CD8-positive, alpha-beta memory T cell (primary cell): ENCODE measurements around the gene CDR2. TPM values are rescaled to one million over a fixed set of nuclear protein-coding genes. Genes with fewer than 3 reads are reported as not detected.

Experiments used
- CTCF ChIA-PET: fragments of 350-600 bp; sonication (Branson Sonifier 250); formaldehyde crosslinking; loops from one replicate; lab custom pipeline; 2021; ENCODE audit warnings: antibody characterized with exemption; lab: Charles Lee
- POLR2A ChIA-PET: fragments of 350-600 bp; sonication (Branson Sonifier 250); formaldehyde crosslinking; loops from one replicate; lab custom pipeline; 2021; ENCODE audit warnings: antibody characterized with exemption; lab: Charles Lee
- DNase-seq, 5 donors: peaks; one replicate each; pipeline versions ENCODE4 v3.0.0 to v3.0.0-alpha.2; 2020 to 2022; ENCODE audit warnings: mixed read lengths in 1 of 5
- H3K27ac ChIP-seq: one replicate; pipeline ENCODE4 v1.7.0; 2013; ENCODE audit warnings: low read depth, mild to moderate bottlenecking, low read length, moderate library complexity
- H3K27me3 ChIP-seq: 2 replicates; pipeline ENCODE4 v1.7.0; 2013; ENCODE audit warnings: low read length, mild to moderate bottlenecking; ENCODE audit not compliant: insufficient read depth, poor library complexity, severe bottlenecking
- H3K36me3 ChIP-seq: 2 replicates; pipeline ENCODE4 v1.7.0; 2013; ENCODE audit warnings: mild to moderate bottlenecking, low read length, moderate library complexity; ENCODE audit not compliant: insufficient read depth
- H3K4me1 ChIP-seq: 2 replicates; pipeline ENCODE4 v1.7.0; 2013; ENCODE audit warnings: mild to moderate bottlenecking, low read length, moderate library complexity; ENCODE audit not compliant: insufficient read depth
- H3K4me3 ChIP-seq: 2 replicates; pipeline ENCODE4 v1.7.0; 2013; ENCODE audit warnings: mild to moderate bottlenecking, low read length
- H3K9me3 ChIP-seq: 2 replicates; pipeline ENCODE4 v1.7.0; 2013; ENCODE audit warnings: mild to moderate bottlenecking, low read length
- H3K27ac Mint-ChIP-seq, 8 donors: one replicate each; pipeline ENCODE4 v1.8.0; 2020 to 2021; ENCODE audit warnings: mixed read lengths in 8 of 8, mild to moderate bottlenecking in 6 of 8, inconsistent platforms in 3 of 8, moderate library complexity in 3 of 8
- H3K27me3 Mint-ChIP-seq, 2 donors: one replicate each; pipeline ENCODE4 v1.8.0; 2020 to 2021; ENCODE audit warnings: mixed read lengths in 2 of 2, mild to moderate bottlenecking in 1 of 2, moderate library complexity in 1 of 2
- H3K36me3 Mint-ChIP-seq, 3 donors: one replicate each; pipeline ENCODE4 v1.8.0; 2020 to 2021; ENCODE audit warnings: mixed read lengths in 3 of 3, inconsistent platforms in 1 of 3, mild to moderate bottlenecking in 1 of 3
- H3K4me1 Mint-ChIP-seq, 3 donors: one replicate each; pipeline ENCODE4 v1.8.0; 2020 to 2021; ENCODE audit warnings: mixed read lengths in 3 of 3, inconsistent platforms in 1 of 3, mild to moderate bottlenecking in 1 of 3
- H3K4me3 Mint-ChIP-seq, 7 donors: one replicate each; pipeline ENCODE4 v1.8.0; 2020 to 2021; ENCODE audit warnings: mixed read lengths in 7 of 7, mild to moderate bottlenecking in 6 of 7, moderate library complexity in 4 of 7, inconsistent platforms in 2 of 7
- H3K9me3 Mint-ChIP-seq, 5 donors: one replicate each; pipeline ENCODE4 v1.8.0; 2020 to 2022; ENCODE audit warnings: mixed read lengths in 5 of 5, mild to moderate bottlenecking in 3 of 5, moderate library complexity in 2 of 5, inconsistent platforms in 1 of 5
- polyA plus RNA-seq: library from polyadenylated mRNA; unstranded; fragments of 300-500 nt; fragmentation: Illumina TruSeq; gene quantifications from one replicate; pipeline ENCODE4 v1.2.3, GENCODE V29; 2021
- total RNA-seq, 2 experiments: library from RNA; stranded (reverse); gene quantifications; one replicate each; pipeline ENCODE4 v1.2.3, GENCODE V29; 2021

CDR2 gene
- total and polyA plus RNA-seq, 3 experiments from 2014 or later: 38.9 to 79.1 (median 41.2) TPM

DNA sequence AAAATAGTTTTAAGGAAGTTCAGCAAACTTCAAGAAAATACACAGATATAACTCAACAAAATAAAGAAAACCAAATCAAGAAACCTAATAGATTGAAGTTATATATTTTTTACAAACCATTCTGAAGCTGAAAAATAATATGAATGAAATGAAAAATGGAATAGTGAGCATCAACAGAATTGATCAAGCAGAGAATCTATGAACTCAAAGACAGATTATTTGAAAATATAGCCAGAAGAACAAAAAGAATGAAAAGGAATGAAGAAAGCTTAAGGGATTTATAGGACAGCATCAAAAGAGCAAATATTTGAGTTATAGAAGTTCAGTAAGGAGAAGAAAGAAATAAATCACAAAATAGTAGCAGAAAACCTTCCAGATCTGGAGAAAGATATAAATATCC lies 37.8 kb downstream of the CDR2 start:
- Mint-ChIP-seq H3K4me1 (peaks cover 3 to 20% (median 7%) of the 10 kb centered on the region in 3 donors), H3K9me3 (peaks cover 15 to 32% (median 21%) of the 10 kb centered on the region in 5 donors), H3K4me3 (no peak overlapping the region), H3K27me3 (no peaks in the 10 kb centered on the region), H3K27ac (peak overlapping the region in 1 of 8 donors; percentile 53), H3K36me3 (peaks cover 46 to 77% (median 75%) of the 10 kb centered on the region in 3 donors)
- ChIA-PET CTCF (no interaction called here), POLR2A (interaction anchor here (0.5 kb wide), 1 partner anchor 9 kb away, joined by 3 read pairs; no protein-coding TSS in a partner anchor)
- peaks cover 12% of the 10 kb centered on the region for H3K9me3 ChIP-seq
- H3K4me1 ChIP-seq: no peaks in the 10 kb centered on the region
- H3K4me3 ChIP-seq: no peak overlapping the region
- H3K27me3 ChIP-seq: no peaks in the 10 kb centered on the region
- peaks cover 38% of the 10 kb centered on the region for H3K36me3 ChIP-seq
- no peak overlapping the region for H3K27ac ChIP-seq
- DNase-seq: no peak

DNA sequence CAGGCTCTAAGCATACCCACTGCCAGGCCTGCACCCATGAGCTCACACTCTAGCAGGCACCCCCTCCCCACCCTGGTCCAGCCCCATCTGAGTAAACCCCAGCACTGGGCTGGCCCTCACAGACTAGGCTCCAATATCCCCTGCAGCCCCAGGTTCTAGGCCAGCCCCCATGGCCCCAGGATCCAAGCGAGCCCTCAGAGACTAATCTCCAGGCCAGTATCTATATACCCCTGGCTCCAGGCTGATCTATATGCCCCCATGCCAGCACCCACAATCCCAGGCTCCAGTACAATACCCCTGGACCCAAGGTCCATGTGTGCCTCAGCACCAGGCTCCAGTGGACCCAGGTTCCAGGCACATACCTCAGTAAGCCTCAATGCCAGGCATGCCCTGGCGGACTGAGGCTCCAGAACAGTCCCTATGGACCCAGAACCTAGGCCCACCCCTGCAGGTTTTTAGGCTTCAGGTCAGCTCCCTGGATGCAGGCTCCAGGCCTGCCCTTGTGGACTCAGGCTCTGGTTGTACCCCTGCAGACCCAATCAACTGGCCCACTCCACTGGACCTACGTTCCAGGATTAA lies 38.7 kb downstream of the CDR2 start:
- Mint-ChIP-seq H3K27ac (peak overlapping the region in 1 of 8 donors; percentile 36), H3K4me1 (peaks cover 3 to 20% (median 7%) of the 10 kb centered on the region in 3 donors), H3K9me3 (peaks cover 15 to 28% (median 16%) of the 10 kb centered on the region in 5 donors), H3K36me3 (peaks cover 48 to 79% (median 71%) of the 10 kb centered on the region in 3 donors), H3K4me3 (no peak overlapping the region), H3K27me3 (no peaks in the 10 kb centered on the region)
- CTCF ChIA-PET: no interaction called here
- POLR2A ChIA-PET: no interaction called here
- no peak for DNase-seq
- Histone ChIP-seq H3K36me3 (peaks cover 38% of the 10 kb centered on the region), H3K4me1 (no peaks in the 10 kb centered on the region), H3K9me3 (peaks cover 12% of the 10 kb centered on the region), H3K27me3 (no peaks in the 10 kb centered on the region), H3K4me3 (no peak overlapping the region), H3K27ac (no peak overlapping the region)

GRCh38 chr16:22333457-22333994 lies 40.9 kb downstream of the CDR2 start:
- Histone ChIP-seq H3K27me3 (no peaks in the 10 kb centered on the region), H3K27ac (no peak overlapping the region), H3K36me3 (peaks cover 46% of the 10 kb centered on the region), H3K9me3 (peaks cover 12% of the 10 kb centered on the region), H3K4me1 (no peaks in the 10 kb centered on the region), H3K4me3 (no peak overlapping the region)
- Mint-ChIP-seq H3K4me1 (peaks cover 7 to 18% (median 18%) of the 10 kb centered on the region in 3 donors), H3K36me3 (peaks cover 50 to 91% (median 54%) of the 10 kb centered on the region in 3 donors), H3K27me3 (no peaks in the 10 kb centered on the region), H3K9me3 (peaks cover 11 to 21% (median 15%) of the 10 kb centered on the region in 5 donors), H3K27ac (peak overlapping the region in 2 of 8 donors; percentile 16 to 30), H3K4me3 (no peak overlapping the region)
- ChIA-PET POLR2A (no interaction called here), CTCF (no interaction called here)
- DNase-seq: no peak

- no peaks in the 10 kb centered on the region for H3K4me1 ChIP-seq
- no peak for DNase-seq
- peaks cover 53% of the 10 kb centered on the region for H3K36me3 ChIP-seq
- no peak overlapping the region for H3K27ac ChIP-seq
- peak overlapping the region in 7 of 8 donors; percentile 1 to 83 (median 39) for H3K27ac Mint-ChIP-seq
- no peak overlapping the region for H3K4me3 Mint-ChIP-seq
- H3K9me3 Mint-ChIP-seq: peaks cover 0 to under 1% (median 0%) of the 10 kb centered on the region in 5 donors
- peaks cover 30 to 93% (median 31%) of the 10 kb centered on the region in 3 donors for H3K36me3 Mint-ChIP-seq
- peaks cover 7 to 25% (median 8%) of the 10 kb centered on the region in 3 donors for H3K4me1 Mint-ChIP-seq
- H3K27me3 ChIP-seq: no peaks in the 10 kb centered on the region
- H3K9me3 ChIP-seq: no peaks in the 10 kb centered on the region
- POLR2A ChIA-PET: no interaction called here
- H3K27me3 Mint-ChIP-seq: no peaks in the 10 kb centered on the region
- CTCF ChIA-PET: interaction anchor here (0.6 to 1.7 kb wide), 3 partner anchors 10 to 54 kb away, joined by 3 to 6 read pairs (median 3); no protein-coding TSS in a partner anchor
- H3K4me3 ChIP-seq: no peak overlapping the region
These were observed 44.1 kb downstream of the CDR2 start for GRCh38 chr16:22330326-22330725.

DNA sequence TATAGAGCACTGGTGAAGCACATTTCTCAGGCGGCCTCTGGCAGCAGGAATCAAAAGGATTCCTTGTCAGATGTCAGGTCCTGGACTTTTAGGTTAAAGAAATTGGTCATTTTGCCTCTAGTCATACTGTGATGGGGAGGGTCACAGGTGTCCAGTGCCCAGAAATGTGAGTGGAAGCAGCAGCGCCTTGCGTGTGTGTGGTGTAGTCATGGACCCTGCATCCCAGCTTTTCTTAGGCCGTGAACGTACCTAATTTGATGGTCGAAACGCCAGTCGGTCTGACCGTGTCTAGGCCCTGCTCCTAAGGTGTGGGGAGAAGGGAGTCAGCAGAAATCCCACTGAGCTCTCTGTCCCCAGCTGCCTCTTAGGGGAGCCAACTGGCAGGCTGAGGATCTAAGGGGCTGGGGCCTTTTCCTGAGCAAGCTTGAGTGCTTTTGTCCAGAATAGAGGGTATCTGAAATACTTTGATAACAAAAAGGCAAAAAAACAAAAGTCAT lies 45.2 kb downstream of the CDR2 start:
- Mint-ChIP-seq H3K4me3 (no peak overlapping the region), H3K36me3 (peaks cover 21 to 93% (median 22%) of the 10 kb centered on the region in 3 donors), H3K4me1 (peaks cover 4 to 25% (median 5%) of the 10 kb centered on the region in 3 donors), H3K27me3 (no peaks in the 10 kb centered on the region), H3K27ac (peak overlapping the region in 4 of 8 donors; percentile 12 to 83 (median 26)), H3K9me3 (no peaks in the 10 kb centered on the region)
- Histone ChIP-seq H3K4me3 (no peak overlapping the region), H3K4me1 (no peaks in the 10 kb centered on the region), H3K27ac (no peak overlapping the region), H3K9me3 (no peaks in the 10 kb centered on the region), H3K27me3 (no peaks in the 10 kb centered on the region), H3K36me3 (peaks cover 51% of the 10 kb centered on the region)
- CTCF ChIA-PET: interaction anchor here (1.5 to 1.7 kb wide), 2 partner anchors 9 to 28 kb away, joined by 3 to 6 read pairs; no protein-coding TSS in a partner anchor
- POLR2A ChIA-PET: no interaction called here
- no peak for DNase-seq

GRCh38 chr16:22328081-22328725 lies 46.2 kb downstream of the CDR2 start:
- Mint-ChIP-seq H3K36me3 (peaks cover 11 to 93% (median 14%) of the 10 kb centered on the region in 3 donors), H3K4me1 (peaks cover 0 to 21% (median 2%) of the 10 kb centered on the region in 3 donors), H3K9me3 (no peaks in the 10 kb centered on the region), H3K4me3 (no peak overlapping the region), H3K27me3 (no peaks in the 10 kb centered on the region), H3K27ac (peak overlapping the region in 4 of 8 donors; percentile 11 to 74 (median 52))
- POLR2A ChIA-PET: no interaction called here
- CTCF ChIA-PET: no interaction called here
- H3K9me3 ChIP-seq: no peaks in the 10 kb centered on the region
- DNase-seq: no peak
- H3K36me3 ChIP-seq: peaks cover 52% of the 10 kb centered on the region
- no peaks in the 10 kb centered on the region for H3K4me1 ChIP-seq
- no peak overlapping the region for H3K27ac ChIP-seq
- H3K27me3 ChIP-seq: no peaks in the 10 kb centered on the region
- H3K4me3 ChIP-seq: no peak overlapping the region

DNA sequence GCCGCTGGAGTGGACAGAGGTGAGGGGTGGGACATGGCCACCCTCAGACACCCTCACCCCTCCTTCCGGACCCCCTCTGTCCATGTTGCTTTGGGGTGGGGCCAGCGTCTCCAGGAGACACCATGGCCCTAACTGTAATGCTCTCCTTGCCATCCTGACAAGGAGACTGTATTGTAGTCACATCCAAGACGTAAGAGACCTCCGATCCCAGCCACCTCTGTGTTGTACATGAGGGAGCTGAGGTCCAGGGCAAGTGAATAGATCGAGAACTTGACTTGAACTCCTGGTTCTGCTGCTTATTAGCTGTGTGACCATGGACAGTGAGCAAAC lies 47.0 kb downstream of the CDR2 start:
- peaks cover 0 to 21% (median 2%) of the 10 kb centered on the region in 3 donors for H3K4me1 Mint-ChIP-seq
- ChIA-PET POLR2A (no interaction called here), CTCF (interaction anchor here (0.6 kb wide), 1 partner anchor 88 kb away, joined by 3 read pairs; no protein-coding TSS in a partner anchor)

More for the DNA sequence above, 47.0 kb downstream of the CDR2 start:
- Mint-ChIP-seq H3K9me3 (no peaks in the 10 kb centered on the region), H3K36me3 (peaks cover 8 to 98% (median 14%) of the 10 kb centered on the region in 3 donors), H3K27ac (peak overlapping the region in 5 of 8 donors; percentile 11 to 74 (median 38)), H3K4me3 (peak overlapping the region in 1 of 7 donors; percentile 54), H3K27me3 (no peaks in the 10 kb centered on the region)
- Histone ChIP-seq H3K27ac (no peak overlapping the region), H3K27me3 (no peaks in the 10 kb centered on the region), H3K36me3 (peaks cover 50% of the 10 kb centered on the region), H3K4me3 (no peak overlapping the region), H3K9me3 (no peaks in the 10 kb centered on the region), H3K4me1 (no peaks in the 10 kb centered on the region)
- DNase-seq: no peak
